Muscle layer of colon (tissue), 2 donors: Measurements from ENCODE around the gene HDAC5.

Experiments used
- H3K27ac ChIP-seq: one replicate; pipeline ENCODE4 v1.7.0; 2013; ENCODE audit warnings: low read depth, mild to moderate bottlenecking, low read length, moderate library complexity
- H3K27me3 ChIP-seq, 2 donors: one replicate each; pipeline ENCODE4 v1.7.0; 2013; ENCODE audit warnings: low read length in 2 of 2, mild to moderate bottlenecking in 2 of 2; ENCODE audit not compliant: insufficient read depth in 2 of 2, control insufficient read depth in 1 of 2
- H3K36me3 ChIP-seq: one replicate; pipeline ENCODE4 v1.7.0; 2013; ENCODE audit warnings: mild to moderate bottlenecking, low read length; ENCODE audit not compliant: insufficient read depth
- H3K4me1 ChIP-seq: one replicate; pipeline ENCODE4 v1.7.0; 2013; ENCODE audit warnings: mild to moderate bottlenecking, low read length; ENCODE audit not compliant: insufficient read depth
- H3K4me3 ChIP-seq, 2 donors: one replicate each; pipeline ENCODE4 v1.7.0; 2013; ENCODE audit warnings: low read length in 2 of 2, low read depth in 1 of 2, mild to moderate bottlenecking in 1 of 2, moderate library complexity in 1 of 2
- H3K9ac ChIP-seq: one replicate; pipeline ENCODE4 v1.7.0; 2013; ENCODE audit warnings: low read length
- H3K9me3 ChIP-seq: one replicate; pipeline ENCODE4 v1.7.0; 2013; ENCODE audit warnings: mild to moderate bottlenecking, low read length
- donor health status: abdominal sarcoma.
- donor health status: Adenocarcinoma of cecum.

The HDAC5 gene

DNA sequence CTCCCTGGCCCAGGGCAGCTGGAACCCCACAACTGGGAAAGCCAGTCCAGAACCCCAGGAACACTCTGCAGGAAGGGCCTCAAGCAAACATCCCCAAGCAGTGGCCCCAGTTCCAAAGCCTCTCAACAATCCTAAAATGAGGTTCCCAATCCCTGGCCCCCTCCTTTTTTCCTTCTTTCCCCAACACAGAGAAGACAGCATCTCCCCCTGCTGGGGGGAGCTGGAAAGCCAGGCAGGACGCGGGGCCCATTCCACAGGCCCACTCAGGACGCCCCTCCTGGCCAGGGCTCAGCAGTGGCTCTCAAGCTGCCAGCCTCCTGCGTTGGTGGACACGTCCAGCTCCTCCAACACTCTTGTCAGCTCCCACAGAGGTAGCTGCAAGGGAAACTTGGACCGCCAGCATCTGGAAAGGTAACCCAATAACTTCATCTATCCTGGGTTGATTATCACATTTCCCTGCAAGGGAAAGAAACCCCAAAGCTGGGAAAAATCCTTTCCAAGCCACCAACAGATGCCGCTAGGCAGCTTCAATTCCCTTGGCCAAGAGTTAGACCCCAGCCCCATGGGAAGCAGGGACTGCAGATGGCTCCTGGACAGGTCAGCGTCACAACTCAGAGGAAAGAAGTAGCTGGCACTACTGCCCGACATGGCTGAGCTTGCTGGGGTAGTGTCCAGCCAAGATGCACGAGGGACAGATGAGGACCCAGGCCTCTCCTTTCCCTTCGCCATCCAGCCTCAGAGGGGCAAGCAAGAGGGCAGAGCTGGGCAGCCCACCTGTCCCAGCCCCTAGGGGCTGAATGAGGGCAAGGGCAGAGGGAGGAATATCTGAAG lies 7.6 kb downstream of the HDAC5 start:
- no peak overlapping the region for H3K9ac ChIP-seq
- H3K27ac ChIP-seq, result no peak overlapping the region

DNA sequence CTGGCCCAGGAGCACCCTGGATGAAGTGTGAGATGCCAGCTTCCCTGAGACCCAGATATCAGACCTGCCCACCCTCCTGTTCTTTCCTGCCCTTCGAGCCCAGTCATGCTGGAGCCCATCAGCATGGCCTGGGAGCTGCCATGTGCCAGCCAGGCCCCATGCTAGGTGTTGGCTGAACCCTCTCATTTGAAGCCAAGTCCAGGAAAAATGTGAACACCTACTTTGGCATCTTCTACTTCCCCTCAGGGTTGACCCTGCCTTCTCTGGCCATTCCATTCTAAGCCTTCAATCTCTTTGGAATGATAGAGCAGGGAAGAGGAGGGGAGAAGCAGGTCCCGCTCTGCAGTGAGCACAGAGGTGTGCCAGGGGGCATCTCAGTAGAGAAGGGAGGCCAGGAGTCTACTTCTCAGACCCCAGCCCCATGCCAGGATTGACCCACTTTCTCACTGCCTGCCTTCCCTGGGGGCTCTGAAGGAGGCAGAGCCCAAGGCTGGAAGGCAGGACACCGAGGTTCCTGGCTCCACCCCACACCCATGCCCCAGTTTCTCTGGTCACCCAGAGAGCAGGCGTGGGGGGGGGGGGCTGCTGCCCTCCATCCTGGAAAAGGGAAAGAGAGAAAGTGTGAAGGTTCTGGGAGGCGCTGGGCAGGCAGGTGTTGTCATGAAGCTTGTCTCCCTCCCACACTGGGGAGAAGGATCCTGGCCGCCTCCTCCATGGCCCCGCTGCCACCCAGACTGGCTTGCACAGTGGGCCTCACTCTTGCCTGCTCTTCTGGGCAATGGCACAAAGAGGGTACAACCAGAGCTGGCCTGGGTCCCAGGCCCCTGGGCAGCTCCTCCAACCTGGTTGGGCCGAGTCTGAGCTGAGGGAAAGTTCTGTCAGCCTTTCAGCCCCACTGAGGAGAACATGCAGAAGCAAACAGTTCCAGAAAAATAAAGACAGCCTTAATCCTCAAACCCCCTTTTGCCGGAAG lies 9.3 kb downstream of the HDAC5 start:
- no peaks in the 10 kb centered on the region for H3K27me3 ChIP-seq
- no peak overlapping the region for H3K4me3 ChIP-seq
- peaks cover 61% of the 10 kb centered on the region for H3K4me1 ChIP-seq
- no peak overlapping the region for H3K9ac ChIP-seq
- H3K27ac ChIP-seq, result no peak overlapping the region
- H3K9me3 ChIP-seq, result no peaks in the 10 kb centered on the region
- H3K36me3 ChIP-seq, result peaks cover 37% of the 10 kb centered on the region

More for the DNA sequence above, 7.6 kb downstream of the HDAC5 start:
- H3K27me3 ChIP-seq, result no peaks in the 10 kb centered on the region
- peaks cover 44% of the 10 kb centered on the region for H3K36me3 ChIP-seq
- no peak overlapping the region for H3K4me3 ChIP-seq
- H3K9me3 ChIP-seq, result no peaks in the 10 kb centered on the region
- H3K4me1 ChIP-seq, result peaks cover 52% of the 10 kb centered on the region

DNA sequence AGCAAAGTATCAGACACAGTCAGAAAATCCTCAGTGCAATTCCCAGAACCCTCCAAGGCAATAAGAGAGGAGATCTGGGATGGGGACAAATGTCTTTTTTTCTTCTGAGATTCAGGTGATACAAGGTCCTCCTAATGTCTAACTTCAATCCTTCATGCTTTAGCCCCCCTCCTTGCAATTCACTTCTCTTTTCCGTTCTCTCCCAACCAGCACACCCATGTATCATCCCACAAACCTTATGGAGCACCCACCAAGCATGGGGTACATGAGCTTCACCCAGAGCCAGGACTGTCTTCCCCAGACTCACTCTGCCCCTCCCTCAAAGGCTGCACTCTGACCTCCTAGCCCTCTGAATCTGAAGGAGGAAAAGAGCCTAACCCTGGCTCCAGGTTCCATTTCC lies 10.1 kb downstream of the HDAC5 start:
- H3K27ac ChIP-seq, result no peak overlapping the region
- H3K9me3 ChIP-seq, result no peaks in the 10 kb centered on the region
- H3K4me1 ChIP-seq, result peaks cover 61% of the 10 kb centered on the region
- H3K9ac ChIP-seq, result no peak overlapping the region
- peaks cover 37% of the 10 kb centered on the region for H3K36me3 ChIP-seq
- H3K27me3 ChIP-seq, result no peaks in the 10 kb centered on the region
- H3K4me3 ChIP-seq, result no peak overlapping the region

GRCh38 chr17:44112284-44113280 lies 10.9 kb downstream of the HDAC5 start:
- no peak overlapping the region for H3K4me3 ChIP-seq
- H3K27ac ChIP-seq, result no peak overlapping the region
- H3K27me3 ChIP-seq, result no peaks in the 10 kb centered on the region
- no peaks in the 10 kb centered on the region for H3K9me3 ChIP-seq
- H3K4me1 ChIP-seq, result peaks cover 68% of the 10 kb centered on the region
- H3K36me3 ChIP-seq, result peaks cover 37% of the 10 kb centered on the region
- no peak overlapping the region for H3K9ac ChIP-seq

DNA sequence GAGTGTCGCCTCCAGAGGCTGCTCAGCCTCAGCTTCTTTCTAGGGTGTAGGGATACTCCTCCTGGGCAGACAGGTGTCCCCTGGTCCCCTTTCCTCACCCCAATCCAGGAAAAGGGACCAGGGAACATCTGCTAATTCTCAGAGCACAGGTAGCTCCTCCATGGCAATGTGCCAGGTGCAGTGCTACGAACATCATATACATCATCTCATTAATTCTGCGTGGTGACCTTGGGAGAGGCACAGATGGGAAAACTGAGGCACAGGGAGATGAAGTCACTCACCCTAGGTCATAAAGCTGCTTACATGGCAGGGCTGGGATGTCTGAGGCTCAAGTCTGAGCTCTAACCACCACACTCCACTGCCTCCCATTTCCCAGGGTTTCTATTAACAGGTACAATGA lies 11.7 kb downstream of the HDAC5 start:
- Histone ChIP-seq H3K9me3 (no peaks in the 10 kb centered on the region), H3K36me3 (peaks cover 32% of the 10 kb centered on the region), H3K27me3 (no peaks in the 10 kb centered on the region), H3K27ac (no peak overlapping the region), H3K4me1 (peaks cover 76% of the 10 kb centered on the region), H3K9ac (no peak overlapping the region), H3K4me3 (no peak overlapping the region)

DNA sequence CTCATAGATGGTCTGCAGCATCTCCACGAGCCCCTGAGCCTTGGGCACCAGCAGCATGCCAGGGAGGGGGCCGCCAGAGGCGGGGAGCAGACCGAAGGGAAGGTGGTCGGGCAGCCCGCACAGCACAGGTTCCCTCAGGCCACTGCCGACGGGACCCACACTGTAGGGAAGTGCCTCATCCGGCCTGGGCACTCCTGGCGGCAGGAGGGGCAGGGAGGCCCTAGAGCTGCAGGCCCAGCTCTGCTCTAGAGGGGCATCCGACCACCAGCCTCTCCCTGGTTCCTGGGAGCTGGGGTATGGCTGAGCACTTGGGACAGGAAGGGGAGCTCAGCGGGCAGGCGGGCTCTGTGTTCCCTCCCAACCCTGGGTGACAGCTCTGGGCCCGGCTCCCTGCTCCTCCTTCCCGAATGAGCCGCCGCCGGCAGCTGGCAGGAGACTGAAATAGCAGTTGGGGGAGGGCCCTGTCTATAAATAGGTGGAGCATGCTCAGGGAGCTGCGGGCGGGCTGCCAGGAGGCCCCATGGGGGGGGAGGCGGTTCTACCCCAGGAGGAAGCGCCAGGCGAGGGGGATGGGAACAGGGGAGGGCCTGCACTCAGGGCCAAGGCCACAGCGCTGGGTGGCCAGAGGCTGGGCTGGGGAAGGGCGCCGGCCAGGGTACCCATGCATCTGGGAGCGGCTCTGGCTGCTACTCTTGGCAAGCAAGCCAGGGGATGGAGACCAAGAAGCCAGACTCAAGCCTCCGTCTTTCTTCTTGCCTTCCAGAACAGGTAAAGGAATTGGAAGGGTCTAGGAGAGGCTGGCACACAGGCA lies 12.4 kb downstream of the HDAC5 start:
- H3K9me3 ChIP-seq, result no peaks in the 10 kb centered on the region

DNA sequence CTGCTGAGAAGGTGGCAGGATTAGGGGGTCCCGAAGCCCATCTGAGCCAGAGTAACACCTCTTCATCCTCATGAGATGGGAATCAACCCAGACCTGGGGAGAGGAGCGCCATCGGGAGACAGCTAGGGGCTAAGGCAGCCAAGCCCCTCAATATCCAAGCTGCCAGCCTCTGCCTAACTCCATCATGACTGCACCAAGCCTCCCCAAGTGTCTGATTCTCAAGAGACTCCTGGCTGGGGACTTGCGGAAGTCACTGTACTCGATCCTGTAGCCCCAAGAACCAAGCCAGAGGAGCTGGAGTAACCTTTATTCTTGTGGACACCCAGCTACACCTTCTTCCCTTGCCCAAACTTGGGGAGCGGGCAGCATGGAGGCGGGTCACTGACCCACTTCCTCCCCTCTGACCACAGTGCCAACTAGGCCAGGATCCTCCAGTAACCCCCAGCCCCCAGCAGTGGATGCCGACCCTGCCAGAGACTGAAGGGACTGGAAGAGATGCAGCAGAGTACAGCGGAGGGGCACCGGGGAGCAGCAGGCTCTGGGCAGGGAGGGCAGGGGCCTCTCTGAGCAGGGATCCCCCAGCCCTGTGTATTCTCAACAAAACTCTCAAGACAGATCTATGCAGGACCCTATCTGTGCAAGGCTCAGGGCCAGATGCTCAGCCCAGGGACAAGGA lies 13.3 kb downstream of the HDAC5 start:
- Histone ChIP-seq H3K9me3 (no peaks in the 10 kb centered on the region), H3K4me1 (peaks cover 78% of the 10 kb centered on the region), H3K36me3 (peaks cover 18% of the 10 kb centered on the region), H3K4me3 (peak overlapping the region; percentile 2 to 52), H3K27ac (peak overlapping the region; percentile 68), H3K9ac (peak overlapping the region; percentile 28), H3K27me3 (no peaks in the 10 kb centered on the region)

More for the DNA sequence above, 12.4 kb downstream of the HDAC5 start:
- Histone ChIP-seq H3K9ac (no peak overlapping the region), H3K36me3 (peaks cover 25% of the 10 kb centered on the region), H3K27me3 (no peaks in the 10 kb centered on the region), H3K27ac (peak overlapping the region; percentile 68), H3K4me3 (peak overlapping the region; percentile 2 to 52), H3K4me1 (peaks cover 73% of the 10 kb centered on the region)

DNA sequence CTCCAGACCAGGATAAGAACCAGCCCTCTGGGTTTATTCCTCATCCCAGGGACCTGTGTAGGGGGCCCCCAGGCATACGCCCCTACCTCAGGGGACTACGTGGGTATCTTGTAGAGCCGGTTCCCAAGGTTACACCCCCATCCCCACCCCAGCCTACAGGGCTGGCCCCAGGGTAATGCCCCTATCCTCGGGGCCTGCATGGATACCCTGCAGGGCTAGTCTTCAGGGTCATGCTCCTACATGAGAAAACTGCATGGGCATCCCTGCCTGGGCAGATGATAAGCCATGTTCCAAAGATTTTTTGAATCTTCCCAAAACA lies 14.2 kb downstream of the HDAC5 start:
- Histone ChIP-seq H3K4me3 (peak overlapping the region in 1 of 2 donors; percentile 12), H3K9ac (no peak overlapping the region), H3K9me3 (no peaks in the 10 kb centered on the region), H3K36me3 (peaks cover 18% of the 10 kb centered on the region), H3K27me3 (no peaks in the 10 kb centered on the region), H3K4me1 (peaks cover 86% of the 10 kb centered on the region), H3K27ac (peak overlapping the region; percentile 93)

- peak overlapping the region; percentile 93 for H3K27ac ChIP-seq
- H3K9ac ChIP-seq, result peak overlapping the region; percentile 66
- peak overlapping the region; percentile 2 to 32 for H3K4me3 ChIP-seq
- H3K9me3 ChIP-seq, result no peaks in the 10 kb centered on the region
- peaks cover 14% of the 10 kb centered on the region for H3K36me3 ChIP-seq
- peaks cover 85% of the 10 kb centered on the region for H3K4me1 ChIP-seq
- no peaks in the 10 kb centered on the region for H3K27me3 ChIP-seq
Measured at GRCh38 chr17:44108440-44109311, 14.8 kb downstream of the HDAC5 start.
